Esophagus squamous epithelium (tissue), 4 donors: ENCODE data around the gene TCF15.

Experiments
- CTCF ChIP-seq, 6 experiments: fragments of 450-650 bp in 4 of 6; fragments of 200-600 bp in 2 of 6; sonication (generic) in 2 of 6; IDR thresholded peaks; one replicate each; pipeline ENCODE4 v1.5.1; 2016 to 2019; ENCODE audit warnings: antibody characterized with exemption in 6 of 6, mild to moderate bottlenecking in 4 of 6, moderate library complexity in 4 of 6
- POLR2A ChIP-seq, 4 donors: fragments of 450-650 bp; IDR thresholded peaks; one replicate each; pipeline ENCODE4 v1.6.1; 2017; ENCODE audit warnings: antibody characterized with exemption in 4 of 4, mild to moderate bottlenecking in 4 of 4, moderate library complexity in 3 of 4

DNA sequence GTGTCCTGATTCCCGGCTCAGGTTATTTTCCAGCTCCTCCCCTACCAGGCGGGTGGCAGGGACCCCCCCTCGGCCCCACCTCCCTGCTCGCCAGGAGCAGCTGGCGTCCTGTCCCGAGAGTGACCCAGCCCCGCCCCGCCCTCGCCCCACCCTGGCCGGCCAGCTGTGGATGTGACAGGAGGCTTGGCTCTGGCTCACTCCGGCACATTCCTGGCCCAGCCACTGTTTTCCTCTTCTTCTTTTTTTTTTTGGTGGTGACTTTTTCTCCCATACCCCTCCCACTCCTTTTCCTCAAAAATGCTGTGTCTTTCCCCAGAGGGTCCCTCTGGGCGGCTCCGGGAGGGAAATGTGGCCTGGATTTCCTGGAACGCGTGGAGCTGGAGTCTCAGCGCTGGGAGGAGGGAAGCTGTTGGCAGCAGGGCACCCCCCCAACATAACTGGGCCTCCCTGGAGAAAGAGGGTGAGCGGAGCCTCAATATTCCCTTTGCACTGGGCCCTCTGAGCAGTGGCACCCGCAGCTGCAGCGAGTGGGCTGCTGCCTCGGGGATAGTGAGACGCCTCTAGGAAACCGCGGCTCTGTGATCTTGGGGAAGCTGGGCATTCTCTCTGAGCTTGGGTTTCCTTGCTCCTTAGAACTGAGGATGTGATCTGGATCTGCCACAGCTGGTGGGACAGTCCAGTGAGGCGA, 38.2 kb downstream of the TCF15 start:
- no peak for TF ChIP-seq CTCF (IDR thresholded peaks at IDR 0.05)
- TF ChIP-seq POLR2A (IDR thresholded peaks at IDR 0.05) = no peak
